GM19455 (cell line): ENCODE measurements around the gene NLGN4X.

Experiments
- ATAC-seq: cut with Tn5 transposase; IDR thresholded peaks from one replicate; pipeline ENCODE4 v1.9.1; 2021; ENCODE audit not compliant: unreplicated experiment

NLGN4X gene

DNA sequence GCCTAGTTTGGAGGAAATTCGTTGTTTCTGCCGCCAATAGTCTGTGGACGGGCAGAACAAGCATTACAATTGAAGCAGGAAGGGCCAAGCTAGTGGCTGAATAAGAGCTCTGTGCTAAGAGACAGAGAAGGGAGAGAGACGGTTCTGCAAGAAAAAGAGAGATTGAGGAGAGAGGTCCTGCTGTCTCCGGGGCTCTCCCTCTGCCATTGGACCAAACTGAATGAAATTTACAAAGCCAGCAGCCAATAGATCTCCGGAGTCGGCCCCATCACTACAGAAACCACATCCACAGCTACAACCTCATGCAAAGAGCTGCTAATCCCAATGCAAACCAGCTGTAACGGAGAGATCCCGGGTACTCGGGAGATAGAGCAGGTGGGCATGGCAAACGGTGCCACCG, at the start of gene NLGN4X:
TSS of gene NLGN4X (minus strand) at position 148 of the 400 bp plus-strand sequence. CDS start 77,401 bp downstream, outside the sequence.
- no peak for ATAC-seq

- ATAC-seq, result no peak
Observed at GRCh38 chrX:6266041-6266440, 37.4 kb upstream of the NLGN4X start.

GRCh38 chrX:6262959-6263358, 34.3 kb upstream of the NLGN4X start:
- no peak for ATAC-seq

- no peak for ATAC-seq
Observed at GRCh38 chrX:6257025-6257424, 28.4 kb upstream of the NLGN4X start.

DNA sequence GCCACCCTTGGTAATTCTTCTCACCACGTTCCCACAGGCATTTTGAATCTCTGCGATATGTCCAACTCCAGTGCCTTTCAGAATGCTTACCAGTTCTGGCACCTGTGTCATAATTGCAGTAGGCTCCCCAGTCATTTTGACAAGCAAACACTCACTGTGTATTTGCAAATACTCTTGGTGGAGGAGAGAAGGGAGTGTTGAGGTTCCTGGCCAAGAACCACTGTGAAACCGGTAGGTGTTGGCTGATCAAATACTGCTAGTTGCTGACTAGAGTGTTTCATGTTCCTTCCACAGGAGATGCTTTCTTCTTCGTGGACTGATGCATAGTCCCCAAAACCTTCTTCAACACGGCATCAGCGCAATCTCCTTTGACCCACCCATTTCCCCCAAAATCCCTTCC, 16.0 kb upstream of the NLGN4X start:
- ATAC-seq, result no peak

DNA sequence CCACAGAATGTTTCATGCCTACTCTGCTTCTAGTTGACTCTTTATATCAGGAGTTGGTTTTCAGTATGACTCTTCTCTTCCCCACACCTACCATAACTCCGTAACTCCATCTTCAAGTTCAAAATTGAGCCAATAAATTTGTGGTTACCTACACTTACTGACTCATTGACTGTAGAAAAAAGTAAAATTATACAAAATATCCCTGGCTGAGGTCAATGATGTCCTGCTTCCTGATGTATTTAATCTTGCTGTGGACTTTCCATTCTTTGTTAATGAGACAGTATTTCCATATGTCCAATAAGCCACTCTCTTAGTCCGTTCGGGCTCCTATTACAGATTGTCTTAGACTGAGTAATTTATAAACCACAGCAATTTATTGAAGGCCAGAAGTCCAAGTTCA, 9.9 kb upstream of the NLGN4X start:
- ATAC-seq, result no peak

GRCh38 chrX:6227935-6228334, 732 bp downstream of the NLGN4X start:
- no peak for ATAC-seq

- no peak for ATAC-seq
Observed at GRCh38 chrX:6227453-6227835, 1.2 kb downstream of the NLGN4X start.

- no peak for ATAC-seq
Observed at GRCh38 chrX:6226596-6227452, 1.8 kb downstream of the NLGN4X start.

DNA sequence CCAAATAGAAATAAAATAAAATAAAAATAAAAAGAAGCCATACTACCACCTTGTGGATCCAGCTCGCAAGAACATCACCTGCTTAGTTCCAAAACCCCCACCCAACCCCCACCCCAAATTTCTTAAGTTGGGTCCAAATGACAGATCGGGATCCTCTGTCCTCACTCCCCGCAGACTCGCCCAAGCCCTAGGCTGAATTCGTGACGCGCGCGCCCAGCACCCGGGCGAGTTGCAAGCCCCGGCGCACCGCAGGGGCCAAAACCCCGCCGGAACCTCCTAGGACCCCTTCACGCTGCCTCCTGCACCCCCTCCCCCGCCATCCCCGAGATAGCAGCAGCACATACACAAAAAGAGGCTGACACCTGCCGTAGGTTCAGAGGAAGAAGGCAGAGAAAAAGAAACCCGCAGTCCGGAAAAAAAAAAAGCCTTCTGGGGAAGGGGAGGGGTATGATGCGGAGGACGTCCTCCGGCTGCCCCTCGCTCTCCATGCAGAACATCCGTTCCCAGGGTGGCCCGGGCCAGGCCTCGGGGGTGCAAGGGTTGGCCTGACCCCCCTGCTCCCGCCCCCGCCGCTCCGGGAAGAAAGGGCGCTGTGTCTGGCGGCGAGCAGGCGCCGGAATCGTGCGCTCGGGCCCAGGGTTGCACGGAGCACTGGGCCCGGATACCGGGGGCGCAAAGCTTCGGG, 2.6 kb downstream of the NLGN4X start:
- ATAC-seq, result no peak

GRCh38 chrX:6225288-6225910, 3.3 kb downstream of the NLGN4X start:
- ATAC-seq, result no peak

GRCh38 chrX:6223516-6223915, 5.2 kb downstream of the NLGN4X start:
- no peak for ATAC-seq

DNA sequence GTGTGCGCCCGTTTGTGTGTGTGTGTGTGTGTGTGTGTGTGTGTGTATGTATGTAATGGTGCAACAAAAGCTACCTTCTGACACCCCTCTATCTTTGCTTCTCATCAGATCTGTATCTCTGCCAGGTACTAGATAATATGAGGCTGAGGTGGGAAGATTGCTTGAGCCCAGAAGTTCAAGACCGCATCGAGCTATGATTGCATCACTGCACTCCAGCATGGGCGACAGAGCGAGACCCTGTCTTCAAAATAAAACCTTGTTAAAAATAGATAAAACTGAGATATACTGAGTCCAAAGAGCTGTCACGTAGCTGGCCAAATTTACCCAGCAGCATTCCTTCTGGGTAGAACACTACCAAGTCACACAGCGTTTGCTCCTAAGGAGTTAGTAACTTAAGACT, 18.4 kb downstream of the NLGN4X start:
- no peak for ATAC-seq

- ATAC-seq, result no peak
Observed at GRCh38 chrX:6203462-6204215, 25.0 kb downstream of the NLGN4X start.

- no peak for ATAC-seq
Observed at GRCh38 chrX:6199486-6199885, 29.2 kb downstream of the NLGN4X start.

- ATAC-seq, result no peak
Observed at GRCh38 chrX:6187256-6187655, 41.4 kb downstream of the NLGN4X start.

- no peak for ATAC-seq
Observed at GRCh38 chrX:6184900-6185515, 43.7 kb downstream of the NLGN4X start.

- no peak for ATAC-seq
Observed at GRCh38 chrX:6175914-6176313, 52.8 kb downstream of the NLGN4X start.

- ATAC-seq, result no peak
Observed at GRCh38 chrX:6170424-6170823, 58.2 kb downstream of the NLGN4X start.

- ATAC-seq, result no peak
Observed at GRCh38 chrX:6169407-6169806, 59.3 kb downstream of the NLGN4X start.

DNA sequence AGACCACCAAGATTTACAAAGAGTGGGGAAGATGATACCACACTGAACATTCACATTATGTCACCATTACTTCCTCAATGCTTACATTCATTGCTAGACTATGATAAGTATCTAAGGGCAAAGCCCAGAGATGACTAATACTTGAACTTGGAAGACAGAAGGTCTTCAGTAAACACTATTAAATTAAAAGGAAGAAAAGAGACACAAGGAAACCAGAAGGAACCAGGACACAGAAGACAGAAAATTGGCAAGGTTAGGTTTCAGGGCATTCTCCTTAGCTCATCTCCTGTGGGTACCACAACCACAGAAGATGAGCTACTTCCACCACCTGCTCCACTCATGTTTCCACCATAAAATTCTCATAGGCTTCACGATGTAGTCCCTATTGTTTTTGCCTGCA, 64.9 kb downstream of the NLGN4X start:
- no peak for ATAC-seq
